Measurements from ENCODE around the gene MCM3AP. TPM values are rescaled to one million over a fixed set of nuclear protein-coding genes. Genes with fewer than 3 reads are reported as not detected.

Gene MCM3AP
- total RNA-seq, 1 donor from 2014 or later: 56.9 TPM

GRCh38 chr21:46199436-46200373 lies 85.7 kb downstream of the MCM3AP start:
- DNase-seq (ENCODE audit: missing footprints) (no peak), ATAC-seq (no peak)
- intact Hi-C loops (cut with DNase I): loop anchor here (1.0 kb wide), 1 partner anchor 8 kb away; no protein-coding TSS in a partner anchor

GRCh38 chr21:46196733-46197132 lies 88.7 kb downstream of the MCM3AP start:
- DNase-seq (ENCODE audit: missing footprints) (no peak), ATAC-seq (no peak)
- intact Hi-C loops (cut with DNase I): no loop called here

DNA sequence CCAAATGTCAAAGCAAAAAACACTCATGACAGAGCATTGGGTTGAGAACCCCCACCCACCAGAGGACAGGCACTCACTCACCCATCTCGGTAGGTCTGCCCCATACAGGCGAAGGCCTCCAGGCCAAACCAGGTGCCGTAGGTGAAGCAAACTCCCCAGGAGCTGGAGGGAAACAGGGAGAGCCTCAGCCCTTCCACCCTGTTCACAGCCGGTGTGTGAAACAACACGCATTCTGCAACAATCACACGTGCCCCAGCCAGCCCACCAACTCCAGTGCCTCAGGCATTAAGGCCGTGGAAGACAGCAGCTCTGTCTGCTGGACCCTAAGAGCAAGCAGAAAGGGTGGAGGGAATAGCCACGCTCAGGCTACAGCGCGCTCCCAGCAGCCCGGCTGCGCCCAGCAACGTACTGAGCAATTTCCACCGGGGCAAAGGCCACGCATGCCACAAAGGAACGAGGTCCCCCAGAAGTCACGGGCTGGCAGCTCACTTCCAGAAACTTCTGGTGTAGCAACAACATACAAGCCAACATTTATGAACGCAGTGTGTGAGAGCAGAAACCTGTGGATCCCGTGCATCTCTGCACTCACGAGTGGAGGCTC lies 89.7 kb downstream of the MCM3AP start:
- intact Hi-C loops (cut with DNase I): no loop called here
- no peak for ATAC-seq
- no peak for DNase-seq (ENCODE audit: missing footprints)

DNA sequence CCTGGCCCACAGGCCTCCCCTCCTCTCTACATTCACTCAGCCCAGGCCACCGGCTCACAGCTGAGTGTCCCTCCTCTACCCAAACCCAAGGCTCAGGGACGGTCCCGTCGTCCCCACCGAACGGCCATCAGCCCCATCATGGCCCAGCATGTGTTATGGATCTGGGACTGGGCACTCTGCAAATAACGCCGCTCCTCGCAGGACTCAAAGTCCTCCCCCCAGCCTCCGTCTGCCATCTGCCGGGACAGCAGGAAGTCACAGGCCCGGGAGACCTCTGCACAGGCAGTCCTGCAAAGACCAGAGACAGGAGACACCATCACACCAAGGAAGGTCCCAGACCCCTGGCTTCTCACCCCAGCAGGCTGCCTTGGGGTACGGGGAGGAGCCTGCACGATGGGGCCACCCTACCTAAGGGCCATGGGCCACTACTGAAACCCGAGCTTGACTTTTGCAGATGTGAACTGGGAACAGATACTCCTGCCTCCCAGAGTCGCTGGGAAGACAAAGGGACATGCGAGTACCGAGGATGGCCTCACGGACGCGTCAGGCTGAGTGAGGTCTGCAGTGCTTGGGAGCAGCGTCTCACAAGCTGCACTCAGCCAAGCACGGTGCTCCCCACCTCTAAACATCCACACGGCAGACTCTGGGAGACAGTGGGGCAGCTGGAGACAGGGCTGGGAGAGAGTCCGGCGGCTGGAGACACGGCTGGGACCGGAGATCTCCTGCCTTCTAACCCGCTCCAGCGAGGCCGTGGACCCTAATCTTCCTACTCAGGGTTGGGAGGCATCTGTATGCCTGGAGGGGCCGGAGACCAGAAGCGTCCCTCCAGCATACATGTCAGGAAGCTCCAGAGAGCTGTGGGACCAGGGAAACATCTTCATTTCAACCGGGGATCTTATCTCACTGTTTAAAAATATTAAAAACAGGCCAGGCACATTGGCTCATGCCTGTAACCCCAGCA lies 90.8 kb downstream of the MCM3AP start:
- intact Hi-C loops (cut with DNase I): no loop called here

DNA sequence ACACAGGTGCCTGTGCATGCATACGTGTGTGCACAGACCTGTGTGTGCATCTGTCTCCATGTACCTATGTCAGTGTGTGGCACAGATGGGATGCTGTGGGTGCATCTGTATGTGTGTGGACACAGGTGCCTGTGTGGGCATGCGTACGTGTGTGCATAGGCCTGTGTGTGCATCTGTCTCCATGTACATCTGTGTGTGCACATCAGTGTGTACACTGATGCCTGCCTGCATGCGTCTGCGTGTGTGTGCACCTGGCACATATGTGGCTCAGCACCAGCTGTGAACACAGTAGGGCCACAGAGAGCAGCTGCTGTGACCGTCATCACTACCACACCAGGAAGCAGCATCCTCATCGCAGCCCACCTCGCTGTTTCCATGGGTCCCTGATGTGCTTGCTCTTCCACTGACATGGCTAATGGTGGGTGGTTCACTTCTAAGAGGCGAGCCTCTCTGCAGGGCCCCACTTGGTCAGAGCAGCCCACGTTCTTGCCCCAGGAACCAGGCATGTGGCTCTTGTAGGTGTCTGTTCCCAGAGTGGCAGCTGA lies 91.5 kb downstream of the MCM3AP start:
- ATAC-seq (no peak), DNase-seq (ENCODE audit: missing footprints) (no peak)
- intact Hi-C loops (cut with DNase I): no loop called here

More for the DNA sequence above, 90.8 kb downstream of the MCM3AP start:
- DNase-seq (ENCODE audit: missing footprints) (no peak), ATAC-seq (no peak)

GRCh38 chr21:46191686-46192575 lies 93.5 kb downstream of the MCM3AP start:
- ATAC-seq (no peak), DNase-seq (ENCODE audit: missing footprints) (no peak)
- intact Hi-C loops (cut with DNase I): loop anchor here (1.0 kb wide), 1 partner anchor 7 kb away; no protein-coding TSS in a partner anchor

- intact Hi-C loops (cut with DNase I): loop anchor here (1.0 kb wide), 1 partner anchor 8 kb away; no protein-coding TSS in a partner anchor
- DNase-seq (ENCODE audit: missing footprints): no peak
- ATAC-seq: no peak
Measured at GRCh38 chr21:46191257-46191685, 94.1 kb downstream of the MCM3AP start.

GRCh38 chr21:46190491-46191131 lies 94.8 kb downstream of the MCM3AP start:
- ATAC-seq: no peak
- intact Hi-C loops (cut with DNase I): loop anchor here (1.0 kb wide), 1 partner anchor 9 kb away; no protein-coding TSS in a partner anchor
- DNase-seq (ENCODE audit: missing footprints): no peak

GRCh38 chr21:46189959-46190490 lies 95.4 kb downstream of the MCM3AP start:
- ATAC-seq (no peak), DNase-seq (ENCODE audit: missing footprints) (no peak)
- intact Hi-C loops (cut with DNase I): loop anchor here (2.0 to 5.0 kb wide), 2 partner anchors 39 to 132 kb away; partner anchors contain the start of genes C21orf58, LSS and PCNT

DNA sequence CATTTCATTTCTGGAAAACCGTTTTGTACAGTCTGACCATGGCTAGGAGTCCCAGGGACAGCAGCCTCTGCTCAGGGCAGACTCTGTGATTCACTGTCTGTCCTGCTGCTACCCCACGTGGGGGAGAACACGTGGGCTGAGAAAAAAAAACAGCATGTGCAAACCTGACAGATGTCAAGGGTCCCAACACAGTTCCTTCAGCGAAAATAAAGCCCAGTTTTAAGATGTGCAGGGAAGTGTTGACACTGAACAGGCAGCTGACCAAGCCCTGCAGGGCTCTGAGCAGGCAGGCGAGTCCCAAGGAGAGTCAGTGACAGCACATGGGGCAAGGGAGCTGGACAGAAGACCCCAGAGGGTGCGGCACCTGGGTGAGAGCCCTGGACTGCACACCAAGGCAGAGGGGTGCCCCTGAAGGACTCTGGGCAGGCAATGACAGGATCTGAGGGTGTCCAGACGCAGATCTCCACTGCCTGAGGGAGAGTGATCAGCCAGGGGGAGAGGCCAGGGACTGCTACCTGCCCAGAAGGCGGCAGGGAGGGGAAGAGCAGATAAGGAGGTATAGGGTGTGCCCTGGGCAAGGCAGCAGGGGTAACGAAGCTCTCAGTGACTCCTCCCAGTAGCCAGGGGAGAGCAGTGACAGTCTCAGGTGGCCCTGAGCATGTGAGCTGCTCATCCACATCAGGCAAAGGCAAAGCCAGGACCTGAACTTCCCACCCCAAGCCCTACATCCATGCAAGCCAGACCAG lies 96.0 kb downstream of the MCM3AP start:
- no peak for DNase-seq (ENCODE audit: missing footprints)
- intact Hi-C loops (cut with DNase I): loop anchor here (2.0 to 5.0 kb wide), 2 partner anchors 39 to 133 kb away; partner anchors contain the start of genes C21orf58, LSS and PCNT

DNA sequence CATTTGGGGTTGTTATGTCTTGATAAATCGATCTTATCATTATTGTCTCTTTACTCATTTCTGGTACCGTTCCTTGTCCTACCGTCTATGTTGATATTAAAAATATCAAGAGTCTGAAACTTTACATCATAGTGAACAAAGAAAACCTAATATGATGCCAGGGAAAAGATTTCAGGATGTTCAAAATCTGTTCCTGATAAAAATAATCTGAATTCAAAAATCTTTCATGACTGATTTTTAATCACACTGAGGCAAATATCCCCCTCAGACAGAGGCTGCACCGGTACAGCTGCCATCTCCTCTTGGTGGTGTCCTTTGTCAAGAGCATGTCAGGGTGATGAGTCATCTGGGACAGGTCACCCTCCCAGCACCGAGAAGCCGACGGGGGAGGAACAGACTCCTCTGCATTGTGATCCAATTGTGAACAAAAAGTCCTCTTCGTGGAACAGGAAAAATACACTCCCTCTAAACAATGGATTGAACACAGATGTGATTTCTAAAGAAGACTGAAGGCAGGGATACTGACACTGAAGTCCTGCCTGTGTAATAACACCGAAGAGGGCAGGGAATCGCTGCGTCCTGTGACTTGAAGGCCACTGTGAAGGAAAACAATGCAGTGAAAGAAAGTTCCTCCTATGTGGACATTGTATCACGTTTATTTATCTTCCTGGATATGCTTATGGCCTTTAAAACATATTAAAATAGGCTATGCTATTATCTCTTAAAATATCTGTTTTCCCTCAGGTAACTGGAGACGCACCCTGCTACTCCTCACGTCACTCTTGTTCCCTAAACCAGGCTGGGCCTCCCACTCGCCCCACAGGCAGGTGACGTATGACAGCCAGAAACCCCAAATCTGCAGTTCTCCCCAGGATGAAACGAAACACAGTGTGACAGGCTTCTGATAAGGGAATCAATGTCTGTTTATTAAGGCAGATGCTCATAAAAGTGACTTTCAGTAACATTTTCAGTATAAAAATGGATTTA lies 96.9 kb downstream of the MCM3AP start:
- DNase-seq (ENCODE audit: missing footprints) (no peak), ATAC-seq (peak; percentile 66)
- intact Hi-C loops (cut with DNase I): loop anchor here (2.0 to 5.0 kb wide), 2 partner anchors 40 to 134 kb away; partner anchors contain the start of genes C21orf58, LSS and PCNT

More for the DNA sequence above, 96.0 kb downstream of the MCM3AP start:
- no peak for ATAC-seq

DNA sequence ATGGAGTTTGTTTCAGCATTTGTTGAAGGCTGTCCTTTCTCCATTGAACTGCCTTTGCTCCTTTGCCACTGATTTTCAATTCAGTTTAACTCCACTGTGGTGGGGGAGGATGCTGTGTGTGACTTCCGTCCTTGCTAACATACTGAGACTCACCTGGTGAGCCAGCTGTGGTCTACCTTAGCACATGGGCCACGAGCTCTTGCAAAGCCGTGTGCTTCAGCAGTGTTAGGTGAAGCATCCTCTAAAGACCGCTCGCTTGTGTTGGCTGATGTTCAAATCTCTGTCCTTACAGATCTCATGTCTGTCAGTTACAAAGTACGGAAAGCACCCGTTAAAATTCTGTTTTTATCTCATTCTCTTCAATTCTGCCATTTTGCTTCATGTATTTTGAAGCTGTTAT lies 97.6 kb downstream of the MCM3AP start:
- intact Hi-C loops (cut with DNase I): loop anchor here (2.0 to 5.0 kb wide), 2 partner anchors 41 to 134 kb away; partner anchors contain the start of genes C21orf58, LSS and PCNT
- ATAC-seq: no peak
- DNase-seq (ENCODE audit: missing footprints): no peak

DNA sequence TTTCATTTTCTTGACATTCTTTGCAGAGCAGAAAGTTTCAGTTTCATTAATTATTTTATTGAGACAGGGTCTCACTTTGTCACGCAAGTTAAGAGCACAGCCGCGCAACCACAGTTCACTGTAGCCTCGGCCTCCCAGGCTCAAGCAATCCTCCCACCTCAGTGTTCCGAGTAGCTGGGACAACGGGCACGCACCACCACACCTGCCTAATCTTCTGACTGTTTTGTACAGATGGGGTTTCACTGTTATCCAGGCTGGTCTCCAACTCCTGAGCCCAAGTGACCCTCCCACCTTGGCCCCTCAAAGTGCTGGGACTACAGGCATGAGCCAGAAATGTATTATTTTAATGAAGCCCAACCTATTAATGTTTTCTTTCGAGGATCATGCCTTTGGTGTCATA lies 98.2 kb downstream of the MCM3AP start:
- DNase-seq (ENCODE audit: missing footprints) (no peak), ATAC-seq (no peak)
- intact Hi-C loops (cut with DNase I): loop anchor here (5.0 kb wide), 1 partner anchor 135 kb away; the partner anchor contains the start of genes C21orf58 and PCNT

DNA sequence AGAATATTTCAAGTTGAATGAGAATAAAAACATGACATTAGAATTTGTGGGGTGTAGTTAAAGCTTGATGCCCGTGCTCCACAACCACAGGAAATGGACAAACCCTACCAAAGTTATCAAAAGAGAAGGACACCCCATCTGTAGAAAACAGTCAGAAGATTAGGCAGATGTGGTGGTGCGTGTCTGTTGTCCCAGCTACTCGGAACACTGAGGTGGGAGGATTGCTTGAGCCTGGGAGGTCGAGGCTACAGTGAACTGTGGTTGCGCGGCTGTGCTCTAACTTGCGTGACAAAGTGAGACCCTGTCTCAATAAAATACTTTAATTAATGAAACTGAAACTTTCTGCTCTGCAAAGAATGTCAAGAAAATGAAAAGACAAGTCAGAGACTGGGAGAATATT lies 99.7 kb downstream of the MCM3AP start:
- intact Hi-C loops (cut with DNase I): loop anchor here (5.0 kb wide), 1 partner anchor 137 kb away; the partner anchor contains the start of genes C21orf58 and PCNT
- DNase-seq (ENCODE audit: missing footprints): no peak

More for the DNA sequence above, 99.7 kb downstream of the MCM3AP start:
- ATAC-seq: no peak

Data from Right ventricle myocardium inferior (tissue), 1 donor.